ENCODE data around the gene CTH. TPM values are rescaled to one million over a fixed set of nuclear protein-coding genes. Genes with fewer than 3 reads are reported as not detected.

CTH gene
- total RNA-seq, result 1 to 10 TPM; 4.9 to 9.7 (median 6.2) TPM

DNA sequence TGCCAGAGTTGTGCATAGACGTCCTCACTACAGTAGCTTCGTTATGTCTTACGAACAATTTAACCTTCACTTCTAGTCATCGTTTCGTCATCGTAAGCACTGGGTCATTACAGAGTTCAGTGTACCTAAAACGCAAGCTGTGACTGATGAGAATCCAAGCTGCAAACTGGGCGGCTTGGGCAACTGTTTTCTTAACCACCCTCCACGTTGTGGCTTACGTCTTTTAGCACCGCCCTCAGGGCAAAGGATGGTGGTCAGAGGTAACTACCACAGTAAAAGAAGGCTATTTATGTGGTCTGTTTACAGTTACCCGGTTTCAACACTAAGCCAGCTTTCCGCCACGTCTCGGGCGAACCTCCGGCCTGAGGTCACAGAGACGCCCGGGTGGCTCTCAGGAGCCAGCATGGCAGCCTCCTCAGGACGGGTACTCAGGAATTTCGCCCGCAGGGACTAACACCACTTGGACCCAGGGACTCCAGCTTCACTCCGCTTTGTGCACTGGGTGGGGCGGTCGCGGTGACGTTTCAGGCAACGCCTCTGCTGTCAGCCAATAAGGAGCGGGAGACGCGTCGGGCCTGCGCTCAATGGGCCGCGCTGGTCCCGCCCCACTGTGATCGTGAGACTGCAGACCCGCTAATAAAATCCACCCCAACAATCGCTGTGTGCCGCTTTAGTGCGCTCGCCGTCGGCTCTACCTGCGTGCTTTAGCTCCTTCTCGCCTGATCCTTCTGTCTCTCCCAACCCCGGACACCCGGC is at the start of gene CTH:
TSS of gene CTH (plus strand) at position 665 of the 756 bp plus-strand sequence. CDS start 148 bp downstream, outside the sequence.
- TF ChIP-seq, protein P1, sequence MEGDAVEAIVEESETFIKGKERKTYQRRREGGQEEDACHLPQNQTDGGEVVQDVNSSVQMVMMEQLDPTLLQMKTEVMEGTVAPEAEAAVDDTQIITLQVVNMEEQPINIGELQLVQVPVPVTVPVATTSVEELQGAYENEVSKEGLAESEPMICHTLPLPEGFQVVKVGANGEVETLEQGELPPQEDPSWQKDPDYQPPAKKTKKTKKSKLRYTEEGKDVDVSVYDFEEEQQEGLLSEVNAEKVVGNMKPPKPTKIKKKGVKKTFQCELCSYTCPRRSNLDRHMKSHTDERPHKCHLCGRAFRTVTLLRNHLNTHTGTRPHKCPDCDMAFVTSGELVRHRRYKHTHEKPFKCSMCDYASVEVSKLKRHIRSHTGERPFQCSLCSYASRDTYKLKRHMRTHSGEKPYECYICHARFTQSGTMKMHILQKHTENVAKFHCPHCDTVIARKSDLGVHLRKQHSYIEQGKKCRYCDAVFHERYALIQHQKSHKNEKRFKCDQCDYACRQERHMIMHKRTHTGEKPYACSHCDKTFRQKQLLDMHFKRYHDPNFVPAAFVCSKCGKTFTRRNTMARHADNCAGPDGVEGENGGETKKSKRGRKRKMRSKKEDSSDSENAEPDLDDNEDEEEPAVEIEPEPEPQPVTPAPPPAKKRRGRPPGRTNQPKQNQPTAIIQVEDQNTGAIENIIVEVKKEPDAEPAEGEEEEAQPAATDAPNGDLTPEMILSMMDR (IDR thresholded peaks at IDR 0.05; ENCODE audit: low read depth), result no peak

DNA sequence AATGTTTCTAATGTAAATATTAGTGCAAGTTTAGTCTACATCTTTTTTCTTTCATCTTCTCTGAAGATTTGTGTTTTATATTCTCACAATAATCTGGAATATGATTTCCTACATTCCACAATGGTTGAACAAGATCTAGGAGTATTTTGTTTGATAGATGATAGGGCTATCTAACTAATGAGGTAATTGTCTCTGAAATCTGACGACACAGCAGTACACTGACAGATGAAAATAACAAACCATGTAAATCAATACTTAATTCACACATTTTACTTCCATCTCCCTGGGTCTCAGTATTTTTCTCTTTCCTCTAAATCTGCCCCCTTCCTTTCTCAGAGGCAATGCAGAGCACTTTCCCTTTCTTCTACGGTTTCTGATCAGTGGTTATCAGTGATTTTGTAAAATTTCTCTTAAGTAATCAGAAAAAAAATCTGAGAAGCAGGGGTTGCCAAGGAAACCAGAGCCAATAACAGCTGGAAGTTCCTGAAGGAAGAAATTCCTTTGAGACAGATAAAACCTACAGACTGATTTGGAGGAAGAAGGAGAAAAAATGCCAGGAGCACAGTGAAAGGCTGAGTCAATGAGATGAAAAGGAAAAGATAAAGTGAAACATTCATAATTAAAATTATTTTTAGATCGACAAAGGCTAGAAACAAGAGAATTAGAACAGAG is 49.2 kb upstream of the CTH start:
- TF ChIP-seq, protein P1 (IDR thresholded peaks at IDR 0.05; ENCODE audit: low read depth), result no peak

DNA sequence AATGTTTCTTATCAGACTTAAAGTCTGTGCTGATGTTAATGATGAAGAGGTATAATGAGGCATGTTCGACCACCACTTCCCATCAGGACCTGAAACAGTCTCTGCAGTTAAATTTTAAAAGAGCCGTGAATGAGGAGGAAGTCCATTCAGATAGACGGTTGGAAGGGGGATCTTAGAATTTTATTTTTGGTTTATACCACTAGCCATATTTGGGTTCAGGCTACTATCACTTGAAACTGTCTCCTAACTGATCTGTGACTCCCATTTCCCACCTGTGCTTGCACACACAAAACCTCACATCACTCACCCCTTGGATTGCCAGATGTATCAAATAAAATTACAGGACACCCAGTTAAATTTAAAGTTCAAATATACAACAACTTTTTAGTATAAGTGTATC is 46.6 kb upstream of the CTH start:
- TF ChIP-seq, protein P1 (IDR thresholded peaks at IDR 0.05; ENCODE audit: low read depth), result no peak

DNA sequence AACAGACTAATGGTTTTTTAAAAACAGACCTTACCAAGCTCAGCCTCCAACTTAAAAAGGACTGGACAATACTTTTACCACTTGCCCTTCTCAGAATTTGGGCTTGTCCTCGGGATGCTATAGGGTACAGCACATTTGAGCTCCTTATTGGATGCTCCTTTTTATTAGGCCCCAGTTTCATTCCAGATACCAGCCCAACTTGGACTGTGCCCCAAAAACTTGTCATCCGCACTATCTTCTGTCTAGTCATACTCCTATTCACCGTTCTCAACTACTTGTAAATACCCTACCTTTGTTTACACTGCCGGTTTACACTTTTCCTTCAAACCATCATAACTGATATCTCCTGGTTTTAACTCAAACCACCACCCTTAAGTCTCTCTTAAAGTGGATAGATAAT is 38.6 kb upstream of the CTH start:
- TF ChIP-seq, protein P1 (IDR thresholded peaks at IDR 0.05; ENCODE audit: low read depth), result no peak

DNA sequence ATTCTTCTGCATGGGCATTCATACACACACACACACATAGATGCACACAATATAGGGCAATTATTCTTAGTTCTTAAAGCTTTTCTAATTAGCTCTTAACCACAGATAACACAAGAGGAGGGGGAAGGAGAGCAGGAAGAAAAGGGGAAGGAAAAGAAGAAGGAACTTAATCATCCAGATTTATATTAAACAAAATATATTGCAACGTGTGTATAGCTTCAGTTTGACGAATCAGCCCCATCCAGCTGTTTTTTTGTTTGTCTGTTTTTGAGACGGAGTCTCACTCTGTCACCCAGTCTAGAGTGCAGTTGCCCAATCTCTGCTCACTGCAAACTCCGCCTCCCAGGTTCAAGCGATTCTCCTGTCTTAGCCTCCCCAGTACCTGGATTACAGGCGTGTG is 34.9 kb upstream of the CTH start:
- TF ChIP-seq, protein P1 (IDR thresholded peaks at IDR 0.05; ENCODE audit: low read depth), result no peak

DNA sequence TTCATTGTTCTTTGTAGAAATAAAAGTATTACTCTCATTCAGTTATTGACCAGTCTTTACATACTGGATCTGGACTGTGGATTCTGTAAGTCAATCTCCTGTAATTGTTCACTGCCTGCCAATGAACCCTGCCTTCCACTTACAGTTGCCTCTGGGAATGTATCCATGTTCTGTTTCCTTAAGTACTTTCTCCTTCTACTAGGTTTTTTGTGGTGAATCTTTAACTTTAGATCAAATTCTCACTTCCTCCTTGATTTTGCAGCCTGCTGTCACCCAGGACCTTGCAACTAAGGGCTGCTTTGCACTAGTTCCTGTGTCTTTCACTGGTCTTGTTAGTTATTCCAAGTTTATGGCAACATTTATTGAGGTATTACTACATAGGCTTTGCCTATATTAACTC is 28.4 kb upstream of the CTH start:
- TF ChIP-seq, protein P1 (IDR thresholded peaks at IDR 0.05; ENCODE audit: low read depth), result no peak

DNA sequence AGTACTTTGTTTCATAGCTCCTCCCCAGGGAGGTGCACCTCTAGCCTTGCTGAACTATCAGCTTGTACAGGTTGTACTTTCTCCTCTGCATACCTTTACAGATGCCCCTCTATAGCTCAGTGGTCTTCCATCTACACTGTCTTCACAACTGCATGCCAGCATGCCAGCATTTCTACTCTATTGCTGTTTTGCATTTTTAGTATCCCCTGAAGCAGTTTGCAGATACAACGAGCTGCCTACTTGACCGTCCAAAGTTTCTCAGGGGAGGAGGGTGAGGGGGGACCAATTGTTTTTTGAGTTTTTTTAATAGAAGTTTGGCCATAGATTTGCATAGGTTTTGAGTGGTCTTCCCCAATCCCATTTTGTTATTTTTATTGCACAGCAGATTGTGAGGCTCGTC is 27.6 kb upstream of the CTH start:
- TF ChIP-seq, protein P1 (IDR thresholded peaks at IDR 0.05; ENCODE audit: low read depth), result no peak

Measured in subcutaneous adipose tissue (tissue), 4 donors.